GOT3 (cell line): ENCODE results near the gene AGTR2.
"Not testable (repeated sequence)": the region's sequence is repeated elsewhere in the genome, so short reads cannot be mapped to it uniquely, and the experiment has no call there.

ENCODE experiments used
- DNase-seq: peaks from one replicate; lab custom pipeline; 2025; ENCODE audit warnings: mixed read lengths; lab: John Stamatoyannopoulos, UW

The AGTR2 gene, protein sequence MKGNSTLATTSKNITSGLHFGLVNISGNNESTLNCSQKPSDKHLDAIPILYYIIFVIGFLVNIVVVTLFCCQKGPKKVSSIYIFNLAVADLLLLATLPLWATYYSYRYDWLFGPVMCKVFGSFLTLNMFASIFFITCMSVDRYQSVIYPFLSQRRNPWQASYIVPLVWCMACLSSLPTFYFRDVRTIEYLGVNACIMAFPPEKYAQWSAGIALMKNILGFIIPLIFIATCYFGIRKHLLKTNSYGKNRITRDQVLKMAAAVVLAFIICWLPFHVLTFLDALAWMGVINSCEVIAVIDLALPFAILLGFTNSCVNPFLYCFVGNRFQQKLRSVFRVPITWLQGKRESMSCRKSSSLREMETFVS

DNA sequence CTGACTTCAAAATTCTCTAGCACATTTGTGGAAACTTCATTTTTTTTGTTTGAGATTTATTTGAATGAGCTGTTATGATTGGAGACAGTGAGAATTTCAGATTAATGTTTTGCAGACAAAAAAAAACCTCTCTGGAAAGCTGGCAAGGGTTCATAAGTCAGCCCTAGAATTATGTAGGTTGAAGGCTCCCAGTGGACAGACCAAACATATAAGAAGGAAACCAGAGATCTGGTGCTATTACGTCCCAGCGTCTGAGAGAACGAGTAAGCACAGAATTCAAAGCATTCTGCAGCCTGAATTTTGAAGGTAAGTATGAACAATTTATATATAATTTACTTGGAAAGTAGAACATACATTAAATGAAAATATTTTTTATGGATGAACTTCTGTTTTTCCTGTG is at the start of gene AGTR2:
Gene AGTR2 (plus strand): TSS at position 234 of the 400 bp plus-strand sequence. CDS start 1,537 bp downstream, outside the sequence.
- DNase-seq = no peak

DNA sequence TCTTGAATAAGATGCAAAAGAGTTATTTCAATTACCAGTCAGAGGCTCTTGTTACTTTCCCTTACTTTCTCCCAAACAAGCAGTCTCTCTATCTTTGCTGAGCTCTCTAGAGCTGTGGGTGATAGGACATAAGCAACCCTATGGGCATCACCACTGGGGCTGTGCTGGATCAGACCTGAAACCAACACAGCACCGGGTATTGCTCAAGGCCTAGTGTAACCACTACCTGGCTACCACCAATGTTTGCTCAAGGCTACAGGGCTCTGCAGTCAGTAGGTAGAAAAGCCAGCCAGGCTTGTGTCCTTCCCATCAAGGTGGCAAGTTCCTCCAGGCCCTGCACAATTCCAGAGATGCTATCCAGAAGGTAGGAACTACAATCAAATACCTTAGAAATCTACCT is 35.3 kb upstream of the AGTR2 start:
- no peak for DNase-seq

DNA sequence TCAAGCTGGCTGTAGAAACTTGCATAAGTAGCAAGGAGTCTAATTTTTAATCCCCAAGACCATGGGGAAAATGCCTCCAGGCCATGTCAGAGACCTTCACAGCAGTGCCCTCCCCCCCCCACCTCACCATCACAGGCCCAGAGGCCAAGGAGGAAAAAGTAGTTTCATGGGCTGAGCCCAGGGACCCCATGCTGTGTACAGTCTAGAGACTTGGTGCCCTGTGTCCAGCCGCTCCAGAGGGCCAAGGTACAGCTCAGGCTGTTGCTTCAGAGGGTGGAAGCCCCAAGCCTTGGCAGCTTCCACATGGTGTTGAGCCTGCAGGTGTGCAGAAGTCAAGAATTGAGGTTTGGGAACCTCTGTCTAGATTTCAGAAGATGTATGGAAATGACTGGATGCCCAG is 29.3 kb upstream of the AGTR2 start:
- not testable (repeated sequence) for DNase-seq

DNA sequence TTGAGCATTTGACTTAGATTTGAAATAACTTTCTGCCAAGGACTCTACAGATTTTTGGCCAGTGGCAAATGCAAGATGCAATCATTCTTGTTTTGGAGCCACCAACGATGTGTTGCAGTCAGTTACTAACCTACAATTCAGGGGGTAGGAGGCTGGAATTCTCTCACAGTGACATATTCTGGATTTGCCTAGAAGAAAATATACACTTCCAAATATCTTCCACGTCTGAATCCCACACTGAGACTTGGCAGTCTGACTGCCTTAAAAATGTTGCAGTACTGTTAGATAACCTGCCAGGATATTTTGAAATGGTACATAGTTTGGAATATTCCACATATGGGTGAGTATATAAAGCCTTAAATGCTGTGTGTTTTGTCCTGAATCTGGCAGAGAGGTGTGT is 27.6 kb upstream of the AGTR2 start:
- DNase-seq = no peak

DNA sequence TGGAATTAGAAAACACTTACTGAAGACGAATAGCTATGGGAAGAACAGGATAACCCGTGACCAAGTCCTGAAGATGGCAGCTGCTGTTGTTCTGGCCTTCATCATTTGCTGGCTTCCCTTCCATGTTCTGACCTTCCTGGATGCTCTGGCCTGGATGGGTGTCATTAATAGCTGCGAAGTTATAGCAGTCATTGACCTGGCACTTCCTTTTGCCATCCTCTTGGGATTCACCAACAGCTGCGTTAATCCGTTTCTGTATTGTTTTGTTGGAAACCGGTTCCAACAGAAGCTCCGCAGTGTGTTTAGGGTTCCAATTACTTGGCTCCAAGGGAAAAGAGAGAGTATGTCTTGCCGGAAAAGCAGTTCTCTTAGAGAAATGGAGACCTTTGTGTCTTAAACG is 2.4 kb downstream of the AGTR2 start:
- no peak for DNase-seq

DNA sequence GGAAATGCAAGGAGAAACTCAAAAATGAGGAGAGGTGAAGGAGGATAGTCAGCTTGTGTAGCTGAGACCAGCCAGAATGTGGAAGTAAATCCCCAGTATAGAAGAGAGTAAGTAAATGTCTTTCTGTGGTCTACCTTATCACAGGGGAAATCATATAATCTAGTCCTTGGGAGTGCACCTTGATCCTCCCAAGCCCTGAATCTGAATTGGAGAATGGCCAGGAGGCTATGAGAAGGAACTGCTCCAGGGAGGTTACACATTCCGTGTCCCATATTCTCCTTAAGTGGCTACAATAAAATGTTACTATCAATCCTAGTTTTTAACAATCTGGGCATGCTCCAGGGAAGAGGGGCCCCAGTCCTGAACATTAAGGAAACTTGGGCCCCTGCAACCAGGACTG is 10.8 kb downstream of the AGTR2 start:
- no peak for DNase-seq

DNA sequence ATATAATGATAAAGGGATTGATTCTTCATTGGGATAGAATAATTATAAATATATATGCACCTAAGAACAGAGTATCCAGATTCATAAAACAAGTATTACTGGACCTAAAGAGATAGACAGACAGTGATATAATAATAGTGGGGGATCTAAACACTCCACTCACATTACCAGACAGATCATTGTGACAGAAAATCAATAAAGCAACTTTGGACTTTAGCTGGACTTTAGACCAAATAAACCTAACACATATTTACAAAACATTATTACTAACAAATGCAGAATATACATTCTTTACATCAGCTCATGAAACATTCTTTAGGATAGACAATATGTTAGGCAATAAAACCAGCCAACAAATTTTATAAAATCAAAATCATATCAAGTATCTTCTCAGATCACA is 14.6 kb downstream of the AGTR2 start:
- DNase-seq = no peak

DNA sequence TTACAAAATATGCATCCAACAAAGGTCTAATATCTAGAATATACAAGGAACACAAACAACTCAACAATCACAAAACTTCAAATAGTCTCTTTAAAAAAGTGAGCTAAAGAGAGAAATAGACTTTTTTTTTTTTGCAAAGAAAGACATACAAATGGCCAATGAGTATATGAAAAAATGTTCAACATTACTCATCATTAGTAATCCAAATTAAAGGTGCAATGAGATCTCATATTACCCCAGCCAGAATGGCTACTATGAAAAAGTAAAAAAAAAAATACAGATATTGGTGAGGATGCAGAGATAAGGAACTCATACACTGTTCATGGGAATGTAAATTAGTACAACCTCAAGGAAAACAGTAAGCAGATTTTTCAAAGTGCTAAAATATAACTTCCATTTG is 24.1 kb downstream of the AGTR2 start:
- no peak for DNase-seq

DNA sequence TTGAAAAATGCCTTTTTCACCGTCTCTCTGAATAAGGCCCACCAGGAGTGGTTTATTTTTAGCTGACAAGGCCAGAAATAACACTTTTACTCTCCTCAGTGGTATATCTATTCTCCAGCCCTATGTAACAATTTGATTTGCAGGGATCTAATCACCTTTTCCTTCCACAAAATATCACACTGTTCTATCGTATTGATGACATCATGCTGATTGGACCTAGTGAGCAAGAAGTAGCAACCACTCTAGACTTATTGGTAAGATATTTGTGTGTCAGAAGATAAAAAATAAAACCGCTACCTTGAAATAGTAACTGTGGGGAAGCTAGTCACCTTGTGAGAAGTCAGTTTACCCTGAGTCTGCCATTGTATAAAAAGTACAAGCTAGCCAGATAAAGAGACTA is 27.7 kb downstream of the AGTR2 start:
- DNase-seq = no peak

DNA sequence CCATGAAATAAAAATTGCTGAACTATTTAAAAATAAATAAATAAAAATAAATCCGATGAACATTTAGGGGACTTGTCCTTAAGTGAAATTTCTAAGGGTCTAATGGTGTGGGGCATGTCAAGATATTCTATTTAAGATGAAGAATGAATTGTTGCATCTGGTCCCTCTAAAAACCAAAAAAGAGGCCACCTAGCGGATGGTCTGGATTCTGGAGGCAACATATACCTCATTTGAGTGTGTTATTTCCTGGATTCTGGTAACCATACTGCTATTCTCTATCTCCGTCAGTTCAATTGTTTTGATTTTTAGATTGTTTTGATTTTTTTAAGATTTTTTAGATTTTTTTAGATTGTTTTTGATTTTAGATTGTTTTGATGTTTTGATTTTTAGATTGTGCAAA is 28.3 kb downstream of the AGTR2 start:
- DNase-seq = no peak

DNA sequence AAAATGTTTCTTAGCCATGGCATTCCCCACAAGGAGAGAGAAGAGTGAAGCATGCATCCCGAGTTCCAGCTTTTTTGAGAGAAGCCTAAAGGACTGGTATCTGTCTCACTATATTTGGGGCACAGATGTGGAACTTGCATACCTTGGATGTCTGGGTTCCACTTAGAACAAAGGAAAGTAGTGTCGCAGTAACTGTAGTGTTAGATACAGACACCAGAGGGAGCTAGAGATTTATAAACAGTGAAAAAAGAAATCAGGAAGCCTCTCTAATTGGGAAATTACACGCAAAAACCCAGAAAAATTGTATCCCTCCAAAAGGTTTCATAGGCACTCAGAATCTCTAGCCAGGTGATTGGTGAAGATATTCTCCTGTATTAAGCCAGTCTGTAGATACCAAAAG is 34.4 kb downstream of the AGTR2 start:
- no peak for DNase-seq

DNA sequence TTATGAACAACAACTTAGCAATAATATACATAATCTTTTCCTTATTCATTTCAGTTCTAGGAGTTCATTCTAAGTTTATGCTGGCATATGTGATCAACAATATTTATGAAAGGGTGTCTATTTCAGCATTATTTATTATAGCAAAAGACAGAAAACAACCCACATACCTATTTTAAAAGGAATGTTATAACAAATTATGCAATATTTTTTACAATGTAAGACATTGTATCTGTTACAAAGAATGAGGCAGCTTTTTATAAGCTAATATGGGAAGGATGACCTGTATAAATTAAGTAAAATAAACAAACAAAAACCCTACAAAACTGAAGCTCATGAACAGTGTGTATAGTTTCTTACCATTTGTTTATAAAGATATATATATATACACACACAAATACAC is 42.7 kb downstream of the AGTR2 start:
- DNase-seq = no peak

DNA sequence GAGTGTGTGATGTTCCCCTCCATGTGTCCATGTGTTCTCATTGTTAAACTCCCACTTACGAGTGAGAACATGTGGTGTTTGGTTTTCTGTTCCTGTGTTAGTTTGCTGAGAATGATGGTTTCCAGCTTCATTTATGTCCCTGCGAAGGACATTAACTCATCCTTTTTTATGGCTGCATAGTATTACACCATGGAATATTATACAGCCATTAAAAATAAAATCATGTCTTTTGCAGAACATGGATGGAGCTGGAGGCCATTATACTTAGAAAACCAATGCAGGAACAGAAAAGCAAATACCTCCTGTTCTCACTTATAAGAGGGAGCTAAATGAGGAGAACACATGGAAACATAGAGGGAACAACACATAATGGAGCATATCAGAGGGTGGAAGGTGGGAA is 46.5 kb downstream of the AGTR2 start:
- DNase-seq = not testable (repeated sequence)
